ENCODE results near the gene CLINT1. TPM values are rescaled to one million over a fixed set of nuclear protein-coding genes. Genes with fewer than 3 reads are reported as not detected.

The CLINT1 gene
- total and polyA plus RNA-seq, 2 of the 13 experiments (the other 11 are each of a cell fraction or from before 2014, with no cell fraction given), result 64.0 to 104 TPM

DNA sequence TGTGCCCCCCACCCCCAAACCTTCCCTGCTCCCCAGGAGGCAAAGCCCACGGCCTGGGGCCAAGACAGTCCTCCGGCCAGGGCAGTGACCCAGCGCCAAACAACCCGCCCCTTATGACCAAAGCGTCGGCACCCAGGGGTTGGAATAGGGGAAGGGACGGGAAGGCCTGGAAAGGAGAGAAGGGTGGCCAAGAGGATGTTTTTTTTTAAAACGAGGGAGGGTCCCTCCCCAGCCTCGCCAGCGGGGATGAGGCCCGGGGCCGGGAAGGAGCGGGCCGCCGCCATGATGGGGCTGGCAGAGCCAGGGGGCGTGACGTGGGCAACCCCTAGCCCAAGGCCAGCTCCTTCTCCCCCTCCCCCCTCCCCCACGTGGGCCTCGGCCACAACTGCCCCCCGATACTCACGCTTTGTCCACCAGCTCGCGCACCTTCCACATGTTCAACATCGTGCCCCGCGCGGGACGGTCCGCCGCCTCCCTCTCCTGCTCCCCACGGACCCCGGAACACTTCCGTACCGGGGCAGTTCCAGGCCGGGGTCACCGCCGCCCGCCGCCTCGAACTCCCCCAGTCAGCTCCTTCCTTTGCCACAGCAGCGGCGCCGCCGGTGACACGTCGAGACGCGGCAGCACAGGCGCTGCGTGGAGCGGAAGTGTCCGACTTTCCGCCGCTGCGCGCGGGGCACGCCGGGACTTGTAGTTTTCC is at the start of gene CLINT1 (continued):
- TF ChIP-seq ZNF407 (CRISPR knock-in tag; IDR thresholded peaks at IDR 0.05; ENCODE audit: not compliant biosample characterization) (peak; percentile 83), TAF15 (IDR thresholded peaks at IDR 0.05; ENCODE audit: low read depth, low read length, poor library complexity, severe bottlenecking) (peak; percentile 16), YEATS4 (CRISPR knock-in tag; IDR thresholded peaks at IDR 0.05; ENCODE audit: borderline replicate concordance) (peak; percentile 89), AFF4 (CRISPR knock-in tag; IDR thresholded peaks at IDR 0.05) (no peak), CCAR2 (optimal IDR thresholded peaks at IDR 0.05; ENCODE audit: low read depth, low read length) (no peak), ZNF207 (IDR thresholded peaks at IDR 0.05; ENCODE audit: borderline replicate concordance) (no peak), ZNF230 (CRISPR knock-in tag; IDR thresholded peaks at IDR 0.05) (no peak), ZNF335 (CRISPR knock-in tag; IDR thresholded peaks at IDR 0.05) (no peak), ELK4 (CRISPR knock-in tag; IDR thresholded peaks at IDR 0.05; ENCODE audit: borderline replicate concordance) (peak; percentile 27; the same call in 1 of the 2 replicates), PRMT3 (CRISPR knock-in tag; IDR thresholded peaks at IDR 0.05; ENCODE audit: borderline replicate concordance, low read depth) (no peak), MAZ (IDR thresholded peaks at IDR 0.05; ENCODE audit: borderline replicate concordance, low read depth, low read length) (no peak), MAZ (CRISPR knock-in tag; IDR thresholded peaks at IDR 0.05; ENCODE audit: low read depth) (no peak)
- TF ChIP-seq, protein P1, sequence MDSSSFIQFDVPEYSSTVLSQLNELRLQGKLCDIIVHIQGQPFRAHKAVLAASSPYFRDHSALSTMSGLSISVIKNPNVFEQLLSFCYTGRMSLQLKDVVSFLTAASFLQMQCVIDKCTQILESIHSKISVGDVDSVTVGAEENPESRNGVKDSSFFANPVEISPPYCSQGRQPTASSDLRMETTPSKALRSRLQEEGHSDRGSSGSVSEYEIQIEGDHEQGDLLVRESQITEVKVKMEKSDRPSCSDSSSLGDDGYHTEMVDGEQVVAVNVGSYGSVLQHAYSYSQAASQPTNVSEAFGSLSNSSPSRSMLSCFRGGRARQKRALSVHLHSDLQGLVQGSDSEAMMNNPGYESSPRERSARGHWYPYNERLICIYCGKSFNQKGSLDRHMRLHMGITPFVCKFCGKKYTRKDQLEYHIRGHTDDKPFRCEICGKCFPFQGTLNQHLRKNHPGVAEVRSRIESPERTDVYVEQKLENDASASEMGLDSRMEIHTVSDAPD (CRISPR knock-in tag; IDR thresholded peaks at IDR 0.05), result peak; percentile 74; the same call in 1 of the 2 replicates

Measured in HepG2 (cell line).